K562 (cell line): ENCODE data around the gene AUNIP. TPM values are rescaled to one million over a fixed set of nuclear protein-coding genes. Genes with fewer than 3 reads are reported as not detected.
A peak's percentile ranks its signal among the peaks of the same experiment; 100 is the strongest.

Experiments
- CEBPB ChIP-seq: fragments of 450-650 bp; IDR thresholded peaks from 2 replicates; pipeline ENCODE4 v1.6.1; 2016; ENCODE audit warnings: missing genetic modification characterization, missing compliant biosample characterization
- GABPB2 ChIP-seq: fragments of 250-450 bp; sonication (Bioruptor Pico); conservative IDR thresholded peaks from 2 replicates; pipeline ENCODE4 v1.5.1; 2021; ENCODE audit warnings: mild to moderate bottlenecking
- ILF3 ChIP-seq: fragments of 450-650 bp; IDR thresholded peaks from 2 replicates; pipeline ENCODE4 v1.6.1; 2018; ENCODE audit warnings: antibody characterized with exemption, mild to moderate bottlenecking, moderate library complexity, borderline replicate concordance
- KAT2B ChIP-seq: IDR thresholded peaks from one replicate; pipeline ENCODE4 v1.6.1; 2012; ENCODE audit warnings: low read depth, mild to moderate bottlenecking, control low read depth, inconsistent platforms, low read length, moderate library complexity
- MBD2 ChIP-seq: sonication (generic); IDR thresholded peaks from 2 replicates; pipeline ENCODE4 v1.6.1; 2016; ENCODE audit warnings: low read depth, borderline replicate concordance
- MEF2D ChIP-seq: conservative IDR thresholded peaks from 2 replicates; pipeline ENCODE4 v1.6.1; 2016; ENCODE audit warnings: low read depth, missing genetic modification characterization, missing compliant biosample characterization
- PHTF2 ChIP-seq: fragments of 250-450 bp; sonication (Bioruptor Pico); IDR thresholded peaks from 2 replicates; pipeline ENCODE4 v1.5.0; 2021; ENCODE audit warnings: mild to moderate bottlenecking
- TEAD4 ChIP-seq, 2 experiments: sonication (generic) in 1 of 2; formaldehyde crosslinking in 1 of 2; IDR thresholded peaks; 2 replicates each; pipeline versions ENCODE4 v1.6.1 to v1.8.0; 2012 to 2022; ENCODE audit warnings: borderline replicate concordance in 1 of 2, inconsistent platforms in 1 of 2, low read length in 1 of 2, mild to moderate bottlenecking in 1 of 2, missing genetic modification reagents in 1 of 2
- ZC3H11A ChIP-seq: IDR thresholded peaks from 2 replicates; pipeline ENCODE4 v1.6.1; 2012; ENCODE audit warnings: low read depth, low read length, improper control_type of control experiment
- ZNF143 ChIP-seq: sonication (generic); formaldehyde crosslinking; IDR thresholded peaks from 2 replicates; pipeline ENCODE4 v1.9.0; 2022; ENCODE audit warnings: mild to moderate bottlenecking, missing genetic modification reagents
- ZNF274 ChIP-seq: IDR thresholded peaks from 2 replicates; pipeline ENCODE4 v1.6.1; 2011; ENCODE audit warnings: low read depth, mild to moderate bottlenecking, low read length, moderate library complexity, borderline replicate concordance
- polyA plus RNA-seq, 8 experiments: library from polyadenylated mRNA; depleted of rRNA in 4 of 8; stranded (reverse) in 5 of 8; unstranded in 3 of 8; fragments of >200 nt; fragmentation: Nextera tagmentation in 2 of 8; fragmentation: Illumina TruSeq in 1 of 8; extraction: Ambion mirVana in 2 of 8; extraction: Trizol in 1 of 8; gene quantifications; 2 replicates each; pipeline versions ENCODE4 v1.2.1 to v1.2.3, GENCODE V29; 2011 to 2014; ENCODE audit warnings: inconsistent platforms in 1 of 8, missing spikeins in 1 of 8
- total RNA-seq, 7 experiments: library from RNA; depleted of rRNA in 6 of 7; stranded (reverse); fragments of >200 nt in 6 of 7; fragmentation: Illumina TruSeq in 2 of 7; extraction: Trizol in 2 of 7; gene quantifications; 2 replicates each; pipeline versions ENCODE4 v1.2.1 to v1.2.3, GENCODE V29; 2011 to 2021; ENCODE audit warnings: low replicate concordance in 1 of 7
- TF ChIP-seq, protein P1 (sequence below), 2 experiments: fragments of 450-650 bp; IDR thresholded peaks; 2 replicates each; pipeline ENCODE4 v1.6.1; 2016; ENCODE audit warnings: mild to moderate bottlenecking in 2 of 2, borderline replicate concordance in 1 of 2, low read depth in 1 of 2, moderate library complexity in 1 of 2
- TF ChIP-seq, protein P2 (sequence below): fragments of 450-650 bp; IDR thresholded peaks from 2 replicates; pipeline ENCODE4 v1.6.1; 2016
- TF ChIP-seq, protein P3 (sequence below): fragments of 450-650 bp; formaldehyde crosslinking; IDR thresholded peaks from 2 replicates; pipeline ENCODE4 v1.4.0; 2020; ENCODE audit warnings: mild to moderate bottlenecking, mixed read lengths
- TF ChIP-seq, protein P4 (sequence below): fragments of 450-650 bp; formaldehyde crosslinking; IDR thresholded peaks from 2 replicates; pipeline ENCODE4 v1.4.0; 2022; ENCODE audit warnings: missing genetic modification characterization

AUNIP gene
- total and polyA plus RNA-seq, 9 of the 15 experiments (the other 6 are each of a cell fraction or from before 2014, with no cell fraction given) = 12.1 to 53.8 (median 47.1) TPM

DNA sequence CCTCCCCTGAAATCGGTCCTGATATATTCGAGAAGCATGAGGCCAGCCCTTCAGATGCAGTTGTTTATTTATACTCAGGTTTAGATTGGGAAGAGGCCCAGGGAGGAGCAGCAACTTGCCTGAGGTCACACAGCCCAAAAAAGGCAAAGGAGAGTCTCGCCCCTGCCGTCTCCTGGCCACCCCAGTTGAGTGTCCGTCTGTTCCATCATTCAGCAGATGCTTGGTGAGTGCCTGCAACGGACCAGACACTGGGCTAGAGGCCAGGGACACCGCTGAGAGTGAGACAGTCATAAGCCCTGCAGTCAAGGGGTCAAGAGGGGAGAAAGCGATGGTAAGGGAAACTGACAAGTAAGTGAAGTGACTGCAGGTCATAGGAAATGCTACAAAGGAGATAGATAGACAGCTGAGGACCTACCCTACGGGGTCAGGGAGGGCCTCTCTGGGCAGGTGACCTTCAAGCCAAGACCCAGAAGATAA lies 74.6 kb downstream of the AUNIP start (continued):
- TF ChIP-seq, protein P1, sequence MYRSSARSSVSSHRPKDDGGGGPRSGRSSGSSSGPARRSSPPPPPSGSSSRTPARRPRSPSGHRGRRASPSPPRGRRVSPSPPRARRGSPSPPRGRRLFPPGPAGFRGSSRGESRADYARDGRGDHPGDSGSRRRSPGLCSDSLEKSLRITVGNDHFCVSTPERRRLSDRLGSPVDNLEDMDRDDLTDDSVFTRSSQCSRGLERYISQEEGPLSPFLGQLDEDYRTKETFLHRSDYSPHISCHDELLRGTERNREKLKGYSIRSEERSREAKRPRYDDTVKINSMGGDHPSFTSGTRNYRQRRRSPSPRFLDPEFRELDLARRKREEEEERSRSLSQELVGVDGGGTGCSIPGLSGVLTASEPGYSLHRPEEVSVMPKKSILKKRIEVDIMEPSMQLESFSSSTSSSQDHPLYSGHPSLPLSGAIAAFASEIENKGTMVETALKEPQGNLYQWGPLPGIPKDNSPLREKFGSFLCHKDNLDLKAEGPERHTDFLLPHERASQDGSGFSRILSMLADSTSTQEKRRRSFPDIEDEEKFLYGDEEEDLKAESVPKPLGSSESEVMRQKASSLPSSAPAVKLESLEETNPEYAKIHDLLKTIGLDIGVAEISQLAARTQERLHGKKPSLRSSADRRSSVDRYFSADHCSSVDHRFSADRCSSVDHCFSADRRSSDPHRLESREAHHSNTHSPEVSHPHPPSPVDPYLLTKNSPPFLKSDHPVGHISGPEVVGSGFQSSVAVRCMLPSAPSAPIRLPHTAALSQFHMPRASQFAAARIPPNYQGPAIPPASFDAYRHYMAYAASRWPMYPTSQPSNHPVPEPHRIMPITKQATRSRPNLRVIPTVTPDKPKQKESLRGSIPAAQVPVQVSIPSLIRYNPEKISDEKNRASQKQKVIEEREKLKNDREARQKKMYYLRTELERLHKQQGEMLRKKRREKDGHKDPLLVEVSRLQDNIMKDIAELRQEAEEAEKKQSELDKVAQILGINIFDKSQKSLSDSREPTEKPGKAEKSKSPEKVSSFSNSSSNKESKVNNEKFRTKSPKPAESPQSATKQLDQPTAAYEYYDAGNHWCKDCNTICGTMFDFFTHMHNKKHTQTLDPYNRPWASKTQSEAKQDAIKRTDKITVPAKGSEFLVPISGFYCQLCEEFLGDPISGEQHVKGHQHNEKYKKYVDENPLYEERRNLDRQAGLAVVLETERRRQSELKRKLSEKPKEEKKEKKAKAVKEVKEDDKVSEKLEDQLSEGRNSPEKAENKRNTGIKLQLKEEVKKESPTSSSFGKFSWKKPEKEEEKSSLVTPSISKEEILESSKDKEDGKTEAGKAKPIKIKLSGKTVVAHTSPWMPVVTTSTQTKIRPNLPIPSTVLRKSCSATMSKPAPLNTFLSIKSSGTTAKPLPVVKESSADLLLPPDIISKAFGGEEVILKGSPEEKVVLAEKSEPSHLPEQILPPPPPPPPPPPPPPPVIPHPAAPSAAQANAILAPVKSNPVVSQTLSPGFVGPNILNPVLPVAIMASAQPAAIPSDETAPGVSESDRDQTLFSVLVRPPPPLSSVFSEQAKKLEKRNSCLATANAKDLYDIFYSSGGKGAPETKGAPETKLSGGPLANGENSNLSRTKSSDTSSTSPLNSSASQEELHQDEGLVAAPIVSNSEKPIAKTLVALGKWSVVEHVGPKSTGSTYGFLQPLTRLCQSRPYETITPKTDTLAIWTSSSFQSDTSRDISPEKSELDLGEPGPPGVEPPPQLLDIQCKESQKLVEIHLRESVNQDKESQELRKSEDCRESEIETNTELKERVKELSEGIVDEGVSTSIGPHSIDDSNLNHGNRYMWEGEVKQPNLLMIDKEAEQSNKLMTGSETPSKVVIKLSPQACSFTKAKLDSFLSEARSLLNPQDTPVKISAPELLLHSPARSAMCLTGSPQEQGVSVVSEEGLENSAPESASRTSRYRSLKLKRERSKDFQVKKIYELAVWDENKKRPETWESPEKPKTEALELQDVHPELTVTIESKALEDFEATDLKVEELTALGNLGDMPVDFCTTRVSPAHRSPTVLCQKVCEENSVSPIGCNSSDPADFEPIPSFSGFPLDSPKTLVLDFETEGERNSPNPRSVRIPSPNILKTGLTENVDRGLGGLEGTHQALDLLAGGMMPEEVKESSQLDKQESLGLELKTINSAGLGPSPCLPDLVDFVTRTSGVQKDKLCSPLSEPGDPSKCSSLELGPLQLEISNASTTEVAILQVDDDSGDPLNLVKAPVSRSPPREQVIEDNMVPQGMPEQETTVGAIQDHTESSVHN (IDR thresholded peaks at IDR 0.05; ENCODE audit: borderline replicate concordance in 1 of 2, low read depth in 1 of 2) = no peak
- TF ChIP-seq PHTF2 (CRISPR knock-in tag) (no peak), ZC3H11A (no peak), ZNF143 (CRISPR knock-in tag) (no peak), CEBPB (no peak), MEF2D (no peak), GABPB2 (CRISPR knock-in tag) (no peak), MBD2 (no peak), TEAD4 (IDR thresholded peaks at IDR 0.05; ENCODE audit: low read length) (no peak; the same call in 1 of the 2 replicates), TEAD4 (CRISPR knock-in tag; IDR thresholded peaks at IDR 0.05; ENCODE audit: borderline replicate concordance) (no peak), KAT2B (no peak), ILF3 (no peak), ZNF274 (no peak)
- TF ChIP-seq, protein P2, sequence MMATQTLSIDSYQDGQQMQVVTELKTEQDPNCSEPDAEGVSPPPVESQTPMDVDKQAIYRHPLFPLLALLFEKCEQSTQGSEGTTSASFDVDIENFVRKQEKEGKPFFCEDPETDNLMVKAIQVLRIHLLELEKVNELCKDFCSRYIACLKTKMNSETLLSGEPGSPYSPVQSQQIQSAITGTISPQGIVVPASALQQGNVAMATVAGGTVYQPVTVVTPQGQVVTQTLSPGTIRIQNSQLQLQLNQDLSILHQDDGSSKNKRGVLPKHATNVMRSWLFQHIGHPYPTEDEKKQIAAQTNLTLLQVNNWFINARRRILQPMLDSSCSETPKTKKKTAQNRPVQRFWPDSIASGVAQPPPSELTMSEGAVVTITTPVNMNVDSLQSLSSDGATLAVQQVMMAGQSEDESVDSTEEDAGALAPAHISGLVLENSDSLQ = peak; percentile 73
- TF ChIP-seq, protein P3, sequence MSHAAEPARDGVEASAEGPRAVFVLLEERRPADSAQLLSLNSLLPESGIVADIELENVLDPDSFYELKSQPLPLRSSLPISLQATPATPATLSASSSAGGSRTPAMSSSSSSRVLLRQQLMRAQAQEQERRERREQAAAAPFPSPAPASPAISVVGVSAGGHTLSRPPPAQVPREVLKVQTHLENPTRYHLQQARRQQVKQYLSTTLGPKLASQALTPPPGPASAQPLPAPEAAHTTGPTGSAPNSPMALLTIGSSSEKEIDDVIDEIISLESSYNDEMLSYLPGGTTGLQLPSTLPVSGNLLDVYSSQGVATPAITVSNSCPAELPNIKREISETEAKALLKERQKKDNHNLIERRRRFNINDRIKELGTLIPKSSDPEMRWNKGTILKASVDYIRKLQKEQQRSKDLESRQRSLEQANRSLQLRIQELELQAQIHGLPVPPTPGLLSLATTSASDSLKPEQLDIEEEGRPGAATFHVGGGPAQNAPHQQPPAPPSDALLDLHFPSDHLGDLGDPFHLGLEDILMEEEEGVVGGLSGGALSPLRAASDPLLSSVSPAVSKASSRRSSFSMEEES (CRISPR knock-in tag) = no peak
- TF ChIP-seq, protein P4, sequence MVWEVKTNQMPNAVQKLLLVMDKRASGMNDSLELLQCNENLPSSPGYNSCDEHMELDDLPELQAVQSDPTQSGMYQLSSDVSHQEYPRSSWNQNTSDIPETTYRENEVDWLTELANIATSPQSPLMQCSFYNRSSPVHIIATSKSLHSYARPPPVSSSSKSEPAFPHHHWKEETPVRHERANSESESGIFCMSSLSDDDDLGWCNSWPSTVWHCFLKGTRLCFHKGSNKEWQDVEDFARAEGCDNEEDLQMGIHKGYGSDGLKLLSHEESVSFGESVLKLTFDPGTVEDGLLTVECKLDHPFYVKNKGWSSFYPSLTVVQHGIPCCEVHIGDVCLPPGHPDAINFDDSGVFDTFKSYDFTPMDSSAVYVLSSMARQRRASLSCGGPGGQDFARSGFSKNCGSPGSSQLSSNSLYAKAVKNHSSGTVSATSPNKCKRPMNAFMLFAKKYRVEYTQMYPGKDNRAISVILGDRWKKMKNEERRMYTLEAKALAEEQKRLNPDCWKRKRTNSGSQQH (CRISPR knock-in tag) = no peak
